ENCODE data around the gene CAD. TPM values are rescaled to one million over a fixed set of nuclear protein-coding genes. Genes with fewer than 3 reads are reported as not detected.

The CAD gene
- polyA plus RNA-seq, 1 experiment: 17.8 TPM

DNA sequence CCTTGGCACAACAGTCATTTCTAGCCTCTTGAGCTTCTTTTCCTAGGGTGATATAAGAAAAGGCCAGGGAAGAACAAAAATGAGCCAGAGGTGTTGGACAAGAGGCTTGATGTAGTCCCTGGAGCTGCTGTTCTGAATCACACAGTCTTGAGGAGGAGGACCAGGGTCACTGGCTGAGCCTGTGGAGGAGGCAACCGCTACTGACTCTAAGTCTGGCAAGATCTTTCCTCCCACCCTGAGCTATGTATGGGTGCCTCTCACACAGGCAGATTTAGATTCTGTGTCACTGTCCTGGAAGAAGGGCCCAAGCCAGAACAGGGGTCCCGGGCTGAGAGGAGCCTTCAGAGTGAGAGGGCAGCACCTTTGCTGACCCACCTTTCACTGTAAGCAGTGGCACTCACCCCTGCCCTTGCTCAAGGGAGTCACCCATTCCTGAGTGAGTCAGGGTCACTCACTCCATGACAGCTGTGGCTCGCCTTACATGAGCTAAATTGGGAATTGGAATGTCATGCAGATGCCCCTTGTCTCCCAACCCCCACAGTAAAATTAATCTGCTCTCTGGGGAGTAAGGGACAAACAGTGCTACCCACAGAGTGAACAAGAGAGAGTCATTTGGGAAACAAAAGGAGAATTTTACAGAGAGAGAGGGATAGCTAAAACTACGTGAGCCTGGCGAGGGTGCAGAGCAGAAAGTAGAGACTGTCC, 64.8 kb downstream of the CAD start, which contains the start of gene TRIM54:
TSS of gene TRIM54 (plus strand) at position 575 of the 705 bp plus-strand sequence. CDS start 303 bp downstream, outside the sequence.
- ChIA-PET CTCF (interaction anchor here (1.0 to 6.5 kb wide), 7 partner anchors 11 to 99 kb away, joined by 3 to 87 read pairs (median 41); no protein-coding TSS in a partner anchor), POLR2A (interaction anchor here (0.7 kb wide), 1 partner anchor 102 kb away, joined by 3 read pairs; no protein-coding TSS in a partner anchor)
- TF ChIP-seq, protein P1, sequence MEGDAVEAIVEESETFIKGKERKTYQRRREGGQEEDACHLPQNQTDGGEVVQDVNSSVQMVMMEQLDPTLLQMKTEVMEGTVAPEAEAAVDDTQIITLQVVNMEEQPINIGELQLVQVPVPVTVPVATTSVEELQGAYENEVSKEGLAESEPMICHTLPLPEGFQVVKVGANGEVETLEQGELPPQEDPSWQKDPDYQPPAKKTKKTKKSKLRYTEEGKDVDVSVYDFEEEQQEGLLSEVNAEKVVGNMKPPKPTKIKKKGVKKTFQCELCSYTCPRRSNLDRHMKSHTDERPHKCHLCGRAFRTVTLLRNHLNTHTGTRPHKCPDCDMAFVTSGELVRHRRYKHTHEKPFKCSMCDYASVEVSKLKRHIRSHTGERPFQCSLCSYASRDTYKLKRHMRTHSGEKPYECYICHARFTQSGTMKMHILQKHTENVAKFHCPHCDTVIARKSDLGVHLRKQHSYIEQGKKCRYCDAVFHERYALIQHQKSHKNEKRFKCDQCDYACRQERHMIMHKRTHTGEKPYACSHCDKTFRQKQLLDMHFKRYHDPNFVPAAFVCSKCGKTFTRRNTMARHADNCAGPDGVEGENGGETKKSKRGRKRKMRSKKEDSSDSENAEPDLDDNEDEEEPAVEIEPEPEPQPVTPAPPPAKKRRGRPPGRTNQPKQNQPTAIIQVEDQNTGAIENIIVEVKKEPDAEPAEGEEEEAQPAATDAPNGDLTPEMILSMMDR (IDR thresholded peaks at IDR 0.05; ENCODE audit: low read depth, low read length): no peak
- peaks cover 4% of the 10 kb centered on the region for H3K27me3 ChIP-seq (ENCODE audit: control insufficient read depth, insufficient read depth, low read length)
- H3K9me3 ChIP-seq (ENCODE audit: control insufficient read depth, insufficient read depth, low read length): no peaks in the 10 kb centered on the region
- DNase-seq (ENCODE audit: low read depth, low spot score): no peak
- no peak within 1 kb of the TSS for H3K27ac ChIP-seq (ENCODE audit: low read depth, low read length)
- no peak within 1 kb of the TSS for H3K4me3 ChIP-seq (ENCODE audit: low read depth, low read length)

DNA sequence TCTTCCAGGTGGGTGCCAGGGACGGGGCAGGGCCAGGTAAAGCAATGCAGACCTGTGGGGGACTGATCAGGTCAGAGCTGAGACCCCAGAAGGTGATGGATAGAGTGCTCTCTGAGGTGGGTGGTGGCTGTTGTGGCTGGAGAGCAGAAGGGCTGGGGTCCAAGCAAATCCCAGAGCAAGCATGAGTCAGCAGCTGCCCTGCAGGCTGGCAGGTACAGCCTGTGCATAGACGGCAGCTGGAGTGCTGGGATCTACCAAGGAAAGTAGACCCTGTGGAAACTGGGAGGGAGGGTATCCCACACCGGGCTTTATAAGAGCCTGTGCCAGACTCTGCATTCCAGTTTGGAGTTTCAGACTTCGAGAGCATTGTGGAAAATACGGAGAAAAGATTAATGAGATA, 65.7 kb downstream of the CAD start:
- no peak overlapping the region for H3K27ac ChIP-seq (ENCODE audit: low read depth, low read length)
- DNase-seq (ENCODE audit: low read depth, low spot score): no peak
- CTCF ChIA-PET: interaction anchor here (1.3 to 6.5 kb wide), 6 partner anchors 9 to 196 kb away, joined by 4 to 87 read pairs (median 30); partner anchors contain the start of gene KHK
- POLR2A ChIA-PET: no interaction called here
- H3K4me3 ChIP-seq (ENCODE audit: low read depth, low read length): no peak overlapping the region
- no peaks in the 10 kb centered on the region for H3K9me3 ChIP-seq (ENCODE audit: control insufficient read depth, insufficient read depth, low read length)
- TF ChIP-seq, protein P1 (IDR thresholded peaks at IDR 0.05; ENCODE audit: low read depth, low read length): no peak
- no peaks in the 10 kb centered on the region for H3K27me3 ChIP-seq (ENCODE audit: control insufficient read depth, insufficient read depth, low read length)

DNA sequence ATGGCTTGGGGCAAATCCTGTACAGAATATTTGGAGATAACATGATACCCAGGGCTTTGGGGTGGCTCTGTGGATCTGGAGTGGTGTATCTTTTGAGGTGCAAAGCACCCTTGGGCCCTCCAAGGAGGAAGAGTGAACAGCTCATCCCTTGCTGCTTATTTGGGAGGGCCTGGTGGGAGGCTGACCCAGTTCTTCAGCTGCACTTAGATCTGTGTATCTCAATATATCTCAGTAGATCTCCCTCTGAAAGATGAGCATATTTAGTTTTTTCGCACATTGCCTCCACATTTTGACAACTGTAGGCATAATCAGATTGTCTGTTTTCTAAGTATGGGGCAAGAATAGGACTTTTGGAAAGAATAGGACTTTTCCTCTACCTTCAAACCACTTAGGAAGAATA, 67.8 kb downstream of the CAD start:
- Histone ChIP-seq H3K4me3 (ENCODE audit: low read depth, low read length) (no peak overlapping the region), H3K27me3 (ENCODE audit: control insufficient read depth, insufficient read depth, low read length) (no peaks in the 10 kb centered on the region), H3K27ac (ENCODE audit: low read depth, low read length) (no peak overlapping the region), H3K9me3 (ENCODE audit: control insufficient read depth, insufficient read depth, low read length) (no peaks in the 10 kb centered on the region)
- TF ChIP-seq, protein P1 (IDR thresholded peaks at IDR 0.05; ENCODE audit: low read depth, low read length): no peak
- POLR2A ChIA-PET: interaction anchor here (0.5 kb wide), 1 partner anchor 8 kb away, joined by 4 read pairs; no protein-coding TSS in a partner anchor
- CTCF ChIA-PET: no interaction called here
- no peak for DNase-seq (ENCODE audit: low read depth, low spot score)

DNA sequence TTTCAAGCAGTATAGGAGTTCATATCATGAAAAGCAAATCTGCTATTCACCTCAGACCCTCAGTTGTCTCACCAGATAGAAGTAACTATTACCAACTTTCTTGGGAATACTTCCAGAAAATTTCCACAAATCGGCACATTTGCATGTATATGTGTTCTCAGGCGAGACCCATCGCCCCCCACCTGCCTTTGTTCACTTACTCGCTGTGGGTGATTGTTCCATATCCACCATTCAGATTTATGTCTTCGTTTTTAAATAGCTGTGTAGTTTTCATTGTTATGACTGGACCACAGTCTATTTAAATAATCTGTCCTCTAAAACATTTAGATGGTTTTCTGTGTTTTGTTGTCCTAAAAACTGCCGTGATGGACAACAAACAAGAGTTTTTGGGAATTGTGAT, 68.3 kb downstream of the CAD start:
- H3K4me3 ChIP-seq (ENCODE audit: low read depth, low read length): no peak overlapping the region
- H3K27me3 ChIP-seq (ENCODE audit: control insufficient read depth, insufficient read depth, low read length): no peaks in the 10 kb centered on the region
- ChIA-PET POLR2A (interaction anchor here (0.5 kb wide), 1 partner anchor 8 kb away, joined by 4 read pairs; no protein-coding TSS in a partner anchor), CTCF (no interaction called here)
- H3K27ac ChIP-seq (ENCODE audit: low read depth, low read length): no peak overlapping the region
- no peaks in the 10 kb centered on the region for H3K9me3 ChIP-seq (ENCODE audit: control insufficient read depth, insufficient read depth, low read length)
- DNase-seq (ENCODE audit: low read depth, low spot score): no peak
- TF ChIP-seq, protein P1 (IDR thresholded peaks at IDR 0.05; ENCODE audit: low read depth, low read length): no peak

DNA sequence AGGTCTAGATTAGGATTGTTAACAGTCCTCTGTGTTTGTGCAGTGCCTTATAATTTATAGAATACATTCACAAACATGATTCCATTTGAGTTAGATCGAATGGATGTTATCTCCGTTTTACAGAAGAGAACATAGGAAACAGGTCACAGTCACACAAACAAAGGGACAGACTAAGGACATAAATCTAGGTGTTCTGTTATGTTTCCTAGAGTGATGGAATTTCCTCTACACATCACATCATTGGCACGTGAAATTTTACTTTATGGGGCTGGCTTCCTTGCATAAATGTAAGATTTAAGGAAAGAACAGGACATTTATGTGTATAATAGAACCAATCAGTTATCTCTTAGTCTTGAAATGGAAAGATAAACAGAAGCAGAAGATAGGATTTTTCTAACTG, 71.4 kb downstream of the CAD start:
- ChIA-PET POLR2A (no interaction called here), CTCF (interaction anchor here (1.0 to 4.4 kb wide), 4 partner anchors 9 to 96 kb away, joined by 3 to 23 read pairs (median 8); no protein-coding TSS in a partner anchor)
- no peak for DNase-seq (ENCODE audit: low read depth, low spot score)
- TF ChIP-seq, protein P1 (IDR thresholded peaks at IDR 0.05; ENCODE audit: low read depth, low read length): no peak
- H3K27ac ChIP-seq (ENCODE audit: low read depth, low read length): no peak overlapping the region
- no peak overlapping the region for H3K4me3 ChIP-seq (ENCODE audit: low read depth, low read length)
- no peaks in the 10 kb centered on the region for H3K9me3 ChIP-seq (ENCODE audit: control insufficient read depth, insufficient read depth, low read length)
- H3K27me3 ChIP-seq (ENCODE audit: control insufficient read depth, insufficient read depth, low read length): peaks cover 9% of the 10 kb centered on the region

Measured in AG04450 (cell line).